ENCODE data around the gene HABP4. TPM values are rescaled to one million over a fixed set of nuclear protein-coding genes. Genes with fewer than 3 reads are reported as not detected.
"Not testable (repeated sequence)": the region's sequence is repeated elsewhere in the genome, so short reads cannot be mapped to it uniquely, and the experiment has no call there.

Gene HABP4
- total RNA-seq, 4 donors from 2014 or later, result 0.80 to 12.4 (median 2.7) TPM

GRCh38 chr9:96501633-96502538 is 51.9 kb downstream of the HABP4 start:
- H3K27ac ChIP-seq, result peak overlapping the region in 2 of 4 donors; percentile 14 to 23
- no peak overlapping the region for H3K4me3 ChIP-seq
- 81 to 82% methylated on average over 15 of the region's 15 CpGs for WGBS, 2 donors
- H3K36me3 ChIP-seq, result peaks cover 0 to 7% (median 0%) of the 10 kb centered on the region in 3 donors
- H3K4me1 ChIP-seq, result no peaks in the 10 kb centered on the region
- no peak for TF ChIP-seq CTCF (IDR thresholded peaks at IDR 0.05)
- no peak for TF ChIP-seq POLR2A (IDR thresholded peaks at IDR 0.05)
- no peak for DNase-seq
- no peaks in the 10 kb centered on the region for H3K27me3 ChIP-seq
- H3K9me3 ChIP-seq, result no peaks in the 10 kb centered on the region
- intact Hi-C loops (cut with DNase I), result no loop called here

GRCh38 chr9:96502539-96503373 is 52.8 kb downstream of the HABP4 start:
- DNase-seq, result no peak
- peaks cover 0 to 7% (median 0%) of the 10 kb centered on the region in 3 donors for H3K36me3 ChIP-seq
- intact Hi-C loops (cut with DNase I), result no loop called here
- WGBS, 2 donors, result 73 to 77% methylated on average over 5 to 6 of the region's 6 CpGs
- no peak overlapping the region for H3K4me3 ChIP-seq
- no peaks in the 10 kb centered on the region for H3K9me3 ChIP-seq
- TF ChIP-seq POLR2A (IDR thresholded peaks at IDR 0.05), result no peak
- no peak for TF ChIP-seq CTCF (IDR thresholded peaks at IDR 0.05)
- H3K27me3 ChIP-seq, result no peaks in the 10 kb centered on the region
- no peaks in the 10 kb centered on the region for H3K4me1 ChIP-seq
- peak overlapping the region in 1 of 4 donors; percentile 7 for H3K27ac ChIP-seq

- H3K27ac ChIP-seq; DNase-seq; H3K9me3 ChIP-seq; H3K27me3 ChIP-seq; H3K4me1 ChIP-seq; intact Hi-C loops (cut with DNase I); H3K4me3 ChIP-seq; H3K36me3 ChIP-seq: not testable (repeated sequence)
Measured at GRCh38 chr9:96503374-96503748, 53.4 kb downstream of the HABP4 start.

GRCh38 chr9:96503918-96504317 is 53.9 kb downstream of the HABP4 start:
- DNase-seq, result no peak
- H3K4me1 ChIP-seq, result no peaks in the 10 kb centered on the region
- peaks cover 0 to 11% (median 0%) of the 10 kb centered on the region in 3 donors for H3K36me3 ChIP-seq
- 88 to 94% methylated on average over 10 to 11 of the region's 11 CpGs for WGBS, 2 donors
- H3K27me3 ChIP-seq, result no peaks in the 10 kb centered on the region
- no peak overlapping the region for H3K4me3 ChIP-seq
- TF ChIP-seq POLR2A (IDR thresholded peaks at IDR 0.05), result no peak
- TF ChIP-seq CTCF (IDR thresholded peaks at IDR 0.05), result no peak
- intact Hi-C loops (cut with DNase I), result no loop called here
- no peak overlapping the region for H3K27ac ChIP-seq
- no peaks in the 10 kb centered on the region for H3K9me3 ChIP-seq

GRCh38 chr9:96505316-96505991 is 55.5 kb downstream of the HABP4 start:
- peaks cover 0 to 14% (median 0%) of the 10 kb centered on the region in 3 donors for H3K36me3 ChIP-seq
- H3K4me1 ChIP-seq, result no peaks in the 10 kb centered on the region
- H3K4me3 ChIP-seq, result no peak overlapping the region
- TF ChIP-seq CTCF (IDR thresholded peaks at IDR 0.05) (no peak), POLR2A (IDR thresholded peaks at IDR 0.05) (no peak)
- WGBS, 2 donors, result 82 to 87% methylated on average over 13 of the region's 13 CpGs
- H3K27me3 ChIP-seq, result no peaks in the 10 kb centered on the region
- no peak overlapping the region for H3K27ac ChIP-seq
- no peak for DNase-seq
- H3K9me3 ChIP-seq, result no peaks in the 10 kb centered on the region
- intact Hi-C loops (cut with DNase I), result no loop called here

Measured in esophagus squamous epithelium (tissue), 5 donors.